IPS-18c (cell line): ENCODE measurements around the gene ADI1.
"Not testable (repeated sequence)": the region's sequence is repeated elsewhere in the genome, so short reads cannot be mapped to it uniquely, and the experiment has no call there.

Experiments
- H3K4me3 ChIP-seq: 2 replicates; pipeline ENCODE4 v1.7.0; 2013; ENCODE audit warnings: low read depth, mild to moderate bottlenecking, low read length, moderate library complexity; ENCODE audit not compliant: insufficient read depth
- H3K9me3 ChIP-seq: one replicate; pipeline ENCODE4 v1.6.1; 2013; ENCODE audit warnings: mild to moderate bottlenecking, low read length, moderate library complexity; ENCODE audit not compliant: control insufficient read depth, insufficient read depth

Gene ADI1

DNA sequence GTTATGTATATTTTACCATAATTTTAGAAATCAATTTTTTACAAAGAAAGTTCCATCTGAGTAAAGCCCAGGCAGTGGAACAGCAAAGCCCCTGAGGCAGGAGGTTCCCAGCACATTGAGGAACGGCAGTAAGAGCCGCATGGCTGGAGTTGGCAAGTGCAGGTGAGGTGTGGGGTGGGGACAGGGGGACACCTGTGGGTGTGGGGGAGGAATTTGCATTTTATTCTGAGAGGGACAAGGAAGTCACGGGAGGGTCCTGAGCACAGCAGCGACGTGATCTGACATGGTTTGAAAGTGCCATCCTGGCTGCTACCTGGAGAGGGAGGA, 16.1 kb upstream of the ADI1 start:
- H3K9me3 ChIP-seq, result no peaks in the 10 kb centered on the region
- H3K4me3 ChIP-seq, result no peak overlapping the region

DNA sequence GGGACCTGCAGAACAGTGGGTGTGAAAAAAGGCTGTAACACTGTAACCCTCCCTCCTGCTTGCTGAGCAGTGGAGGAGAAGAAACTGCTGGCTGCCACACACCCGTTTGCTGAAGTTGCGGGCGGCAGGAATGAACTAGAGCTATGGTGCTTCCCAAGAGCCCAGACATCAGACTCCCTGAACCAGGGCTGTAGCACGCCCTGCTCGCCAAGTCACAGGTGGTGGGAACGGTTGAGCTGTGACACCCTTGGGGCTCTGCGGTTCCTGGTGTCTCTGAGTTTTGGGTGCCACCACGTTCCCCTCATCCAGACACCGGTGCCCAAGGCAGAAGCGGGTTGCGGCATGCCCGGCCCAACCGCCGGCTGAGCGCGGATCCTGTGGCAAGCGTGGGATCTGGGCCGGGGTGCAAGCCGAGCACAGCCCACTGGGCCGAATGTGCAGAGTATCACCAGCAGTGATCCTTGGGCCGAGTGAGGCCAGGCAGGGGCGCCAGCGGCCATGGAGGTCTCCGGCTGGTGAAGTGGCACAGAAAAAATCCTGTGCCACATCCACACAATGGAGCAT, 15.0 kb upstream of the ADI1 start:
- no peaks in the 10 kb centered on the region for H3K9me3 ChIP-seq
- H3K4me3 ChIP-seq, result no peak overlapping the region; the same call in 1 of the 2 replicates

- Histone ChIP-seq H3K4me3 (no peak overlapping the region), H3K9me3 (no peaks in the 10 kb centered on the region)
Observed at GRCh38 chr2:3533836-3534235, 14.5 kb upstream of the ADI1 start.

- H3K4me3 ChIP-seq, result no peak overlapping the region
Observed at GRCh38 chr2:3532941-3533340, 13.6 kb upstream of the ADI1 start.

GRCh38 chr2:3529316-3530025, 10.1 kb upstream of the ADI1 start:
- Histone ChIP-seq H3K4me3 (no peak overlapping the region), H3K9me3 (no peaks in the 10 kb centered on the region)

More at GRCh38 chr2:3532941-3533340, 13.6 kb upstream of the ADI1 start:
- H3K9me3 ChIP-seq, result no peaks in the 10 kb centered on the region

DNA sequence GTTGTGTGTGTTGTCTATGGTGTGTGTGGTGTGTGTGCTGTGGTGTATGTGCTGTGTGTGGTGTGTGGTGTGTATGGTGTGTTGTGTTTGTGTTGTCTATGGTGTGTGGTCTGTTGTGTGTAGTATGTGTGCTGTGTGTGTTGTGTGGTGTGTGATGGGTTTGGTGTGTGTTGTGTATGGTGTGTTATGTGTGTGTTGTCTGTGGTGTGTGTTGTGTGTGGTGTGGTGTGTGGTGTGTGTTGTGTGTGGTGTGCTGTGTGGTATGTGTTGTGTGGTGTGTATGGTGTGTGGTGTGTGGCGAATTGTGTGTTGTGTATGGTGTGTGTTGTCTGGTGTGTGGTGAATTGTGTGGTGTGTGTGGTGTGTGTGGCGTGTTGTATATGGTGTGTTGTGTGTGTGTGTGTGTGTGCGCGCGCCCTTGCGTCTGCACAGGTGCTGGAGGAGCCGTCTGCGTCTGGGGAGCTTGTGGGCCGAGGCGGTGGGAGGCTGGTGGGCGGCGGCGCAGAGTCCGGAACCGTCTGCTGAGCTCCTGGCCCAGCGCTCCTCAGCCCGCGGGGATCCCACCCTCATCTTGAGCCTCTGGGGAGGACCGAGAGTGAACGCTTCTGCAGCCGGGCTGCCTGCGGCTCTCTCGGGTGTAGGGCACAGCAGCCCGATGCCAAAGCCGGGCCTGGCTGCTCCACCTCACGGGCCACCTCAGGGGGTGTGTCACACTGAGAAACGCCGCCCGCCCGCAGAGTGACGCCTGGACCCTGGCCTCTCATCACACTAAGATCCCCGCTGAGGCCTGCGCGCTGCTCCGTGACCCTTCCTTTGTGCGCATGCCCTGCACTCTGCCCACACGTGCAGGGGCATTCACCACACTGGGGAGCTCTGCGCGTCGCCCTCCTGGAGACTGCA, 8.8 kb upstream of the ADI1 start:
- H3K9me3 ChIP-seq, result no peaks in the 10 kb centered on the region
- H3K4me3 ChIP-seq, result no peak overlapping the region

DNA sequence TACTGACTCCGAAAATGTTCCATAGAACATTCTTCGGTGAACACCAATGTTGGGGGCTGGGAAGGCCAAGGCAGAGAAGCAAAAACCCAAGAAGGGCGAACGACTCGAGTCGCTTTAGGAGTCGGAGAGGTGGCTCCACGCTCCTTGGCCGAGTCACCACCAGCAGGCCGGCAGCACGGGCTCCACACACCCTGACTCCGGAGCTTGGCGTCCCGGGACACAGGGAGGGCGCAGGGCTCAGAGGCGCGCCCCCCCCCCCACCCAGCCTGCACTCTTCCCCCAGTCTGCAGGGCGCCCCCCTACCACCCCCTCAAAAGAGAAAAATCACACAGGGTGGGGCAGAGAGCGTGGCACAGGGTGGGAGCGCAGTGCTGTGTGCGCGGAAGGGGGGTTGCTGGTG, 7.5 kb upstream of the ADI1 start:
- Histone ChIP-seq H3K4me3 (no peak overlapping the region), H3K9me3 (no peaks in the 10 kb centered on the region)

- no peaks in the 10 kb centered on the region for H3K9me3 ChIP-seq
- H3K4me3 ChIP-seq, result no peak overlapping the region
Observed at GRCh38 chr2:3523551-3524041, 4.3 kb upstream of the ADI1 start.

DNA sequence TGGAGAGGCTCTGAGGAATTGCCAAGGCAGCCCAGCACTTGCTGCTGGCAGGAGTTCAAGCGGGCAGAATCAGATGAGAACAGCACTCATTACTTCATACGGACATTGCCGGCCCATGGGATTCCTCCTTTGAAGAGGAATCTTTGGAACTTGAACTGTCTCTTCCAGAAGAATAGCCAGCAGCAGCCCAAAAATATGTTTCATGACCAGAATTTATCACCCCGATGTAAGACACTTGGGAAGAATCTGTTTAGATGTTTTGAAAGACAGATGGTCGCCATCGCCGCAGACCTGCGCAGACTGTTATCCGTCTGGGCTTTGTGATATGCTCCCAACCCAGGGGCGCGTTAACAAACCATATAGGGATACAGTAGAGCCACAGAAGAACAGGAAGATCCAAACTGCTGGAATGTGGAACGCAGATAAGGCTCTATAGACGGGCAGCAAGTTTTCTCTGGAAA, 3.7 kb upstream of the ADI1 start:
- H3K4me3 ChIP-seq, result no peak overlapping the region
- no peaks in the 10 kb centered on the region for H3K9me3 ChIP-seq

DNA sequence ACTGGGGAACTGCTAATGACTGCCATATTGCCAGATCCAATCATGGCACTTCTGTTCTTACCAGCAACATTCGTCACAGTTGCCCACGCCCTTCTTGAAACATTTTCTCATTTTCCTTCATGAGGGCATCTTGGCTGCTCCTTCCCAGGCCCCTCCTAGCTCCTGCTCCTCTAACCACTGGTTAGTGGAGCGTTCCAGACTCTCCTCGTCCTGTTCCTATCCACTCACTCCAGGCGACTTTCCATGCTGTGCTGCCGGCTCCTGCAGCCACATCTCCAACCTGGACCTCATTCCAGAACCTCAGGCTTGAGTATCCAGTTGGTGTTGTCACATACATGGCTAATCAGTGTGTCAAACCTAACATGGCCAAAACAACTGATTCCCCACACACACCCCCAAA, 1.3 kb upstream of the ADI1 start:
- Histone ChIP-seq H3K4me3 (peak overlapping the region; percentile 31; the same call in 1 of the 2 replicates), H3K9me3 (no peaks in the 10 kb centered on the region)

GRCh38 chr2:3518496-3519254, 656 bp downstream of the ADI1 start:
- H3K9me3 ChIP-seq, result peaks cover 2% of the 10 kb centered on the region
- peak overlapping the region; percentile 74 for H3K4me3 ChIP-seq

DNA sequence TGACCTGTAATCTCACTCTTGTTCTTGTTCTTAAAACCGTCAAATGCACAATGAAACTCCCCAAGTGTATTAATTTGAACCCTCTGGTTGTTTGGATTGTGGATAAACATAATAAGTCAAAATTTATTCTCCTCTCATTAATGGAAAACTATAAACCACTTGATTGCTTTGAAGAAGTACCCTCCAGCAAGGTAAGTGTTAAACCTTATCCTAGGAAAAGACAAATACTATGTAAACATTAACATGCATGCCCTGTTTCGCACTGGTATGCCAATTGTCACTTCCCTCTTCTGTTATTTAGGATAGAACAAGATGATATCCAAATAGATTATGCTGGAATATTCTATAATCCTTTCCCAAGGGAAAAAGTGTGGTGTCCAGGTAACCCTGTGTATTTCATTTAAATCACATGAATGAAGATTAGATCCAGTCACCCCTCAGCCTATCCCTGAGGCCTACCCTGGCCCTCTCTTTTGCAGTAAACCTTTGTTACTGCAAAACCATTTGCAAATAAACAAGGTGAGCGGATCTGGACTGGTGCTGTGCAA, 1.3 kb downstream of the ADI1 start:
- H3K4me3 ChIP-seq, result peak overlapping the region; percentile 74
- peaks cover 2% of the 10 kb centered on the region for H3K9me3 ChIP-seq

DNA sequence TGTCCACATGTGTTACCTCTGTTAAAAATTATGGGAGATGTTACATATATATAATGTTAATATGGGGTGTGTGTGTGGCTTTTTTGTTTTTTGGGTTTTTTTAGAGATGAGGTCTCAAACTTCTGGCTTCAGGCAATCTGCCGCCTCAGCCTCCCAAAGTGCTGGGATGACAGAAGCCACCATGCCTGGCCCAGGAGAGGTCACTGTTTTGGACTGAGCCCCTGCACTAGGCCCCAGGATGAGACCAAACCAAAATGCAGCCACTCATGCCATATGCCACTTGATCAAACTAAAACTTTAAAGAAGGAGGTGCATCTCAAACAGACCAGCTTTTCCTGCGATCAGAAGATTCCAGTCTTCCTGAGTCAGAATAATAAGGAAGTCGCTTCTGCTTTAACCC, 2.5 kb downstream of the ADI1 start:
- no peak overlapping the region for H3K4me3 ChIP-seq
- peaks cover 2% of the 10 kb centered on the region for H3K9me3 ChIP-seq

DNA sequence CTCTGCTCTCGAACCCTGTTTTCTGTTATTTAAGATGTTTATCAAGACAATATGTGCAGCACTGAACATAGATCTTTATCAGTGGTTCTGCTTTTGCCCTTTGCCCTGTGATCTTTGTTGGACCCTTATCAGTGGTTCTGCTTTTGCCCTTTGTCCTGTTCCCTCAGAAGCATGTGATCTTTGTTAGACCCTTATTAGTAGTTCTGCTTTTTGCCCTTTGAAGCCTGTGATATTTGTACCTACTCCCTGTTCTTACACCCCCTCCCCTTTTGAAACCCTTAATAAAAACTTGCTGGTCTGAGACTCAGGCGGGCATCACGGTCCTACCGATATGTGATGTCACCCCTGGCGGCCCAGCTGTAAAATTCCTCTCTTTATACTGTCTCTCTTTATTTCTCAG, 3.9 kb downstream of the ADI1 start:
- H3K4me3 ChIP-seq, H3K9me3 ChIP-seq: not testable (repeated sequence)

DNA sequence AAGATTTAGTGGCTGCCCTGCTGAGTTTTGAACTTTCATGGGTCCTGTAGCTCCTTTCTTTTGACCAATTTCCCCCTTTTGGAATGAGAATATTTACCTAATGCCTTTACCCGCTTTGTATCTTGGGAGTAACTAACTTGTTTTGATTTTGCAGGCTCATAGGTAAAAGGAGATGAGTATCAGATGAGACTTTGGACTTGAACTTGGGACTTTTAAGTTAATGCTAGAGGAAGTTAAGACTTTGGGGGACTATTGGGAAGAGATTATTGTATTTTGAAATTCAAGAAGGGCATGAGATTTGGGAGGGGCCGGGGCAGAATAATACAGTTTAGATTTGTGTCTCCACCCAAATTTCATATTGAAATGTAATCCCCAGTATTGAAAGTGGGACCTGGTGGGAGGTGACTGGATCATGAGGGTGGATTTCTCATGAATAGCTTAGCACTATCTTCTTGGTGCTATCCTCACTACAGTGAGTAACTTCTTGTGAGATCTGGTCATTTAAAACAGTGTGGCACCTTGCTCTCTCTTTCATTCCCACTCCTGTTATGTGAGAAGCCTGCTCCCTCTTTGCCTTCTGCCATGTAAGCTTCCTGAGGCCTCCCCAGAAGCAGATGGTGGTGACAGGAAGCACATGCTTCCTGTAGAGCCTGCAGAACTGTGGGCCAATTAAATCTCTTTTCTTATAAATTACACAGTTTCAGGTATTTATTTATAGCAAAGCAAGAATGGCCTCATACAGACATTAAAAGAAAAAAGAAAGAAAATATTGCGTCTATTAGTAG, 6.1 kb downstream of the ADI1 start:
- Histone ChIP-seq H3K9me3 (peaks cover 2% of the 10 kb centered on the region), H3K4me3 (no peak overlapping the region)

- Histone ChIP-seq H3K4me3 (no peak overlapping the region), H3K9me3 (peaks cover 2% of the 10 kb centered on the region)
Observed at GRCh38 chr2:3512086-3512485, 7.2 kb downstream of the ADI1 start.
